Measurements from ENCODE around the gene CCSAP.

GRCh38 chr1:229275005-229275404, 67.8 kb downstream of the CCSAP start:
- TF ChIP-seq CTCF (IDR thresholded peaks at IDR 0.05; ENCODE audit: insufficient read depth, low read depth, low read length): no peak
- no peak for TF ChIP-seq EZH2 (IDR thresholded peaks at IDR 0.05; ENCODE audit: insufficient read depth, low read length)

Measured in astrocyte (in vitro differentiated cells and primary cell).